C4-2B (cell line): ENCODE data around the gene SMPX.

Experiments
- CTCF ChIP-seq: fragments of 450-650 bp; conservative IDR thresholded peaks from 2 replicates; pipeline ENCODE4 v1.5.1; 2017; ENCODE audit warnings: mild to moderate bottlenecking
- ZFX ChIP-seq: fragments of 450-650 bp; IDR thresholded peaks from 2 replicates; pipeline ENCODE4 v1.6.1; 2017

- TF ChIP-seq CTCF (no peak), ZFX (no peak)
These were observed 27.9 kb downstream of the SMPX start for GRCh38 chrX:21730026-21730425.
